NCI-H345 treated with DMSO at 0.1 percent for 48 hours (cell line): ENCODE data around the gene CIAO3.
A peak's percentile ranks its signal among the peaks of the same experiment; 100 is the strongest.

ENCODE experiments used
- DNase-seq: peaks from one replicate; lab custom pipeline; 2025; ENCODE audit not compliant: unreplicated experiment; lab: John Stamatoyannopoulos, UW

Gene CIAO3

GRCh38 chr16:679814-680624, 60.8 kb downstream of the CIAO3 start, which contains the start of gene STUB1:
TSS of gene STUB1 (plus strand) at chr16:680410. CDS start at chr16:680526, 116 bp downstream.
- DNase-seq, result peak; percentile 86
